Measurements from ENCODE around the gene CCDC177. TPM values are rescaled to one million over a fixed set of nuclear protein-coding genes. Genes with fewer than 3 reads are reported as not detected.

CCDC177 gene
- total and polyA plus RNA-seq, 8 donors: 0.03 to 0.25 (median 0.18) TPM; not detected in 5

DNA sequence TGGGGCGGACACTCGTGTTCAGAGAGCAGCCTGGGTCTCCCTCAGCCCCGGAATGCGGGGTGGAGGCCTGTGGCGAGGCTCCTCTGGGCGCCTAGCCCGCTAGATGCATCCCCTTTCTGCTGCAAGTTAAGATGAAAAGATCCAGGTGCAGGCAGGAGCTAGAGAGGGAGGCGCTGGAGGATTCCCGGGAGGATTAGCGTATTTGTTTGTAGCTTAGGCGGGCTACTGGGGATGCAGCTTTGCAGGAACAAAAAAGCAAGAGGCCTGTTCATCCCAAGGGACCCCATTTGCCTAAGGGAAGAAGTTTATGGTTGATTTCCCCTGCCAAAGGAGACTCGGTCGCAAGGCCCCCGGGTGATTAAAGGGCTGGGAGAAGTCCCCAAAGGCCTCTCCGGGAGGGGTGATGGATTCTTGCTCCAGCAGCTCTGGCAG is 824 bp downstream of the CCDC177 start:
- intact Hi-C loops (cut with DNase I; ENCODE audit: low total_unique reads): no loop called here
- Histone ChIP-seq H3K4me1 (peaks cover 34 to 40% (median 36%) of the 10 kb centered on the region in 4 donors), H3K27ac (no peak overlapping the region), H3K27me3 (peaks cover 17 to 98% (median 63%) of the 10 kb centered on the region in 3 donors), H3K4me3 (peak overlapping the region in 3 of 4 donors; percentile 21 to 44 (median 26)), H3K9me3 (no peaks in the 10 kb centered on the region), H3K36me3 (no peaks in the 10 kb centered on the region)
- no peak for TF ChIP-seq EP300 (IDR thresholded peaks at IDR 0.05)
- TF ChIP-seq POLR2A (IDR thresholded peaks at IDR 0.05): no peak
- no peak for TF ChIP-seq POLR2AphosphoS5 (IDR thresholded peaks at IDR 0.05)
- TF ChIP-seq, protein P1, sequence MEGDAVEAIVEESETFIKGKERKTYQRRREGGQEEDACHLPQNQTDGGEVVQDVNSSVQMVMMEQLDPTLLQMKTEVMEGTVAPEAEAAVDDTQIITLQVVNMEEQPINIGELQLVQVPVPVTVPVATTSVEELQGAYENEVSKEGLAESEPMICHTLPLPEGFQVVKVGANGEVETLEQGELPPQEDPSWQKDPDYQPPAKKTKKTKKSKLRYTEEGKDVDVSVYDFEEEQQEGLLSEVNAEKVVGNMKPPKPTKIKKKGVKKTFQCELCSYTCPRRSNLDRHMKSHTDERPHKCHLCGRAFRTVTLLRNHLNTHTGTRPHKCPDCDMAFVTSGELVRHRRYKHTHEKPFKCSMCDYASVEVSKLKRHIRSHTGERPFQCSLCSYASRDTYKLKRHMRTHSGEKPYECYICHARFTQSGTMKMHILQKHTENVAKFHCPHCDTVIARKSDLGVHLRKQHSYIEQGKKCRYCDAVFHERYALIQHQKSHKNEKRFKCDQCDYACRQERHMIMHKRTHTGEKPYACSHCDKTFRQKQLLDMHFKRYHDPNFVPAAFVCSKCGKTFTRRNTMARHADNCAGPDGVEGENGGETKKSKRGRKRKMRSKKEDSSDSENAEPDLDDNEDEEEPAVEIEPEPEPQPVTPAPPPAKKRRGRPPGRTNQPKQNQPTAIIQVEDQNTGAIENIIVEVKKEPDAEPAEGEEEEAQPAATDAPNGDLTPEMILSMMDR (IDR thresholded peaks at IDR 0.05): no peak
- peak in 1 of 2 donors; percentile 55 for DNase-seq
- WGBS, 5 donors: 3 to 9% (median 7%) methylated on average over 15 of the region's 15 CpGs

DNA sequence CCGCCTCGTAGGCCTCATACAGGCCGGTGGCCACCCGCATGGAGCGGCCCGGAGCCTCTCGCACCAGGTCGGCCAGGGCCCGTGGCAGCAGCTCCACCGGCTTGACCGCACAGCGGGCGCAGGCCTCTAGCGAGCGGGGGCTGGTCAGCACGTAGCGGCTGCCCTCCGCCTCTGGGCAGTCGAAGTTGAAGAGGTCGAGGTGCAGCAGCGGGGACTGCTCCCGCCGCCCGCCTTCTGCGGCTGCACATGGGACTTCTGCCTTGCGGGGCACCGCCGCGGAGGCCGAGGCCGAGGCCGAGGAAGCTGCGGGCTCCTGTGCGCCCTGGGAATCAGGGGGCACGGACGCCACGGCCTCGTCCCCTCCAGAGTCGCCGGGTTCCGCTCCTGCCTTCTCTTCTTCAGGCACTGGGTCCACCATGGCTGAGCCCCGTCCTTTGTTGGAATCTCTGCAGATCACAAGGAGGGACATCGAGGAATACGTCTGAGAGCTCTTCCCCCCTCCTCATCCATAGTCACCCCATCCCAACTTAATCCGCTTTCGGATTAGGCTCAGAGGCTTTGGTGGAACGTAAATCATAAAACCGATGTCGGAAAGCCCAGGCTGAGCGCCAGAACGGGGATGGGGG is 1.4 kb downstream of the CCDC177 start:
- DNase-seq: peak in 1 of 2 donors; percentile 16
- peaks cover 17 to 99% (median 63%) of the 10 kb centered on the region in 3 donors for H3K27me3 ChIP-seq
- H3K4me3 ChIP-seq: peak overlapping the region in 3 of 4 donors; percentile 18 to 44 (median 21)
- no peak overlapping the region for H3K27ac ChIP-seq
- H3K36me3 ChIP-seq: no peaks in the 10 kb centered on the region
- H3K9me3 ChIP-seq: no peaks in the 10 kb centered on the region
- 16 to 49% (median 32%) methylated on average over 16 to 51 of the region's 51 CpGs for WGBS, 5 donors
- no peak for TF ChIP-seq POLR2A (IDR thresholded peaks at IDR 0.05)
- TF ChIP-seq, protein P1 (IDR thresholded peaks at IDR 0.05): no peak
- TF ChIP-seq EP300 (IDR thresholded peaks at IDR 0.05): no peak
- TF ChIP-seq POLR2AphosphoS5 (IDR thresholded peaks at IDR 0.05): no peak
- H3K4me1 ChIP-seq: peaks cover 34 to 40% (median 36%) of the 10 kb centered on the region in 4 donors
- intact Hi-C loops (cut with DNase I; ENCODE audit: low total_unique reads): no loop called here

DNA sequence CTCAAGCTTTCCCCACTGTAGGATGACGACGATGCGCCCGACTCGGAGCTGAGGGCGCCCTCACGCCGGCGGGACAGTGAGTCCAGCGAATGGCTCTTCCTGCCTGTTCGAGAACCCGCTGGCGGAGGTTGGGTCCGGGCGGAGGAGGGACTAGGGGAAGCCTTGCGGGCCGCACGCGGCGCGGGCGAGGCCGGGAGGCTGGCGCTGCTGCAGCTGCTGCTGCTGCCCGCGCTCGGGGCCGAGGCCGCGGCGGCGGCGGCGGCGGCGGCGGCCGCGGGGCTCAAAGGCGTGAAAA is 1.9 kb downstream of the CCDC177 start:
- Histone ChIP-seq H3K4me3 (peak overlapping the region; percentile 40 to 62 (median 46)), H3K27ac (no peak overlapping the region), H3K4me1 (peaks cover 34 to 40% (median 36%) of the 10 kb centered on the region in 4 donors), H3K27me3 (peaks cover 17 to 99% (median 65%) of the 10 kb centered on the region in 3 donors), H3K36me3 (no peaks in the 10 kb centered on the region), H3K9me3 (no peaks in the 10 kb centered on the region)
- DNase-seq: no peak
- intact Hi-C loops (cut with DNase I; ENCODE audit: low total_unique reads): no loop called here
- WGBS, 5 donors: 17 to 68% (median 31%) methylated on average over 11 to 40 of the region's 40 CpGs
- no peak for TF ChIP-seq EP300 (IDR thresholded peaks at IDR 0.05)
- TF ChIP-seq POLR2AphosphoS5 (IDR thresholded peaks at IDR 0.05): no peak
- TF ChIP-seq POLR2A (IDR thresholded peaks at IDR 0.05): no peak
- TF ChIP-seq, protein P1 (IDR thresholded peaks at IDR 0.05): no peak

DNA sequence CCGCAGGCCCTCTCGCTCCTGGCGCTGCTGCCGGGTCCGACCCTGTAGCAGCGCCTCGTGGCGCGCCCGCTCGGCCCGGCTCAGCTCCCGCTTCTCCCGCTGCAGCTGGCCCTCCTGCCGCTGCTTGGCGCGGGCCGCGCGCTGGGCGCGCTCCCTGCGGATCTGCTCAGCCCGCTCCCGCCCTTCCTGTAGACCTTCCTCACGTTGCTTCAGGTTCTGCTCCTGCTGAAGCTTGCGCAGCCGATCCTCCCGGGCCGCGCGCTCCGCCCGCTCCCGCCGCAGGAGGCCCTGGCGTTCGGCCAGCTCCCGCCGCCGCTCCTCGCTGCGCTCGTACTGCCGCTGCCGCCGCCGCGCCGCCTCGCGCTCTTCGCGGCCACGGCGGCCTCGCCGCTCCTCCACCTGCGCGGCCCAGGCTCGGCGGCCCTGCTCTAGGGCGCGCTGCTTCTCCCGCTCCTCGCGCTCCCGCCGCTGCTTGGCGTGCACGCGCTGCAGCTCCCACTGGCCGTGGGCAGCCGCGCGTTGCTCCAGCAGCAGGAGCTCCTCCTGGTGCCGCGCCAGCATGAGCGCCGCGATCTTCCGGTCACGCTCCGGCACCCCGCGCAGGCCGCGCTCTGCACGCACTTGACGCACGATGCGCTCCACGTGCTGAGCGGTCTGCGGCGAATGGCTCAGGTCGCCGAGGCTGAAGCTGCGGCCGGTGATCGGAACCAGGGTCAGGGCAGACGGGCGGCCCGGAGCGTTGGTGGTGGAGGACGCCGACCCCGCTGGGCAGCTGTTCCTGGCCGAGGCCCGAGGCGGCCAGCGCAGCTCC is 2.4 kb downstream of the CCDC177 start:
- Histone ChIP-seq H3K4me1 (peaks cover 34 to 40% (median 36%) of the 10 kb centered on the region in 4 donors), H3K4me3 (peak overlapping the region; percentile 40 to 62 (median 46)), H3K9me3 (no peaks in the 10 kb centered on the region), H3K27me3 (peaks cover 17 to 100% (median 71%) of the 10 kb centered on the region in 3 donors), H3K27ac (no peak overlapping the region), H3K36me3 (no peaks in the 10 kb centered on the region)
- 9 to 36% (median 15%) methylated on average over 22 to 112 of the region's 112 CpGs for WGBS, 5 donors
- peak; percentile 32 to 83 for DNase-seq
- TF ChIP-seq, protein P1 (IDR thresholded peaks at IDR 0.05): no peak
- no peak for TF ChIP-seq EP300 (IDR thresholded peaks at IDR 0.05)
- no peak for TF ChIP-seq POLR2AphosphoS5 (IDR thresholded peaks at IDR 0.05)
- intact Hi-C loops (cut with DNase I; ENCODE audit: low total_unique reads): no loop called here

Data from stomach (tissue), 9 donors.